Effector memory CD8-positive, alpha-beta T cell (primary cell): Measurements from ENCODE around the gene GSK3B.

Experiments used
- ATAC-seq: fragments of 150-1000 bp; cut with Tn5 transposase; replicated peaks from 2 replicates; pipeline ENCODE4 v1.10.0; 2021; ENCODE audit warnings: mild to moderate bottlenecking, moderate library complexity
- DNase-seq, 3 experiments: peaks; one replicate each; pipeline ENCODE4 v3.0.0; 2021
- H3K27ac Mint-ChIP-seq, 2 donors: one replicate each; pipeline ENCODE4 v1.8.0; 2022; ENCODE audit warnings: mild to moderate bottlenecking in 2 of 2, mixed read lengths in 2 of 2, moderate library complexity in 2 of 2
- H3K27me3 Mint-ChIP-seq, 2 donors: one replicate each; pipeline ENCODE4 v1.8.0; 2022; ENCODE audit warnings: mixed read lengths in 2 of 2
- H3K36me3 Mint-ChIP-seq: one replicate; pipeline ENCODE4 v1.8.0; 2022; ENCODE audit warnings: mild to moderate bottlenecking, moderate library complexity, mixed read lengths; ENCODE audit not compliant: insufficient read depth
- H3K4me1 Mint-ChIP-seq, 2 donors: one replicate each; pipeline ENCODE4 v1.8.0; 2022; ENCODE audit warnings: low read depth in 2 of 2, mixed read lengths in 2 of 2
- H3K4me3 Mint-ChIP-seq, 2 donors: one replicate each; pipeline ENCODE4 v1.8.0; 2022; ENCODE audit warnings: mild to moderate bottlenecking in 2 of 2, mixed read lengths in 2 of 2, moderate library complexity in 2 of 2
- H3K9me3 Mint-ChIP-seq, 2 donors: one replicate each; pipeline ENCODE4 v1.8.0; 2022; ENCODE audit warnings: mixed read lengths in 2 of 2

Gene GSK3B

GRCh38 chr3:120090422-120090821 is 3.8 kb downstream of the GSK3B start:
- Mint-ChIP-seq H3K4me1 (peaks cover 15 to 23% of the 10 kb centered on the region in 2 donors), H3K27ac (no peak overlapping the region), H3K4me3 (no peak overlapping the region), H3K27me3 (no peaks in the 10 kb centered on the region), H3K36me3 (no peaks in the 10 kb centered on the region), H3K9me3 (no peaks in the 10 kb centered on the region)
- DNase-seq (no peak), ATAC-seq (no peak)

GRCh38 chr3:120089089-120089488 is 5.2 kb downstream of the GSK3B start:
- no peak for ATAC-seq
- peak overlapping the region; percentile 33 to 39 for H3K4me3 Mint-ChIP-seq
- no peaks in the 10 kb centered on the region for H3K27me3 Mint-ChIP-seq
- DNase-seq, result no peak
- peaks cover 3% of the 10 kb centered on the region for H3K36me3 Mint-ChIP-seq
- H3K27ac Mint-ChIP-seq, result peak overlapping the region in 1 of 2 donors; percentile 82
- peaks cover 15 to 30% of the 10 kb centered on the region in 2 donors for H3K4me1 Mint-ChIP-seq
- no peaks in the 10 kb centered on the region for H3K9me3 Mint-ChIP-seq

DNA sequence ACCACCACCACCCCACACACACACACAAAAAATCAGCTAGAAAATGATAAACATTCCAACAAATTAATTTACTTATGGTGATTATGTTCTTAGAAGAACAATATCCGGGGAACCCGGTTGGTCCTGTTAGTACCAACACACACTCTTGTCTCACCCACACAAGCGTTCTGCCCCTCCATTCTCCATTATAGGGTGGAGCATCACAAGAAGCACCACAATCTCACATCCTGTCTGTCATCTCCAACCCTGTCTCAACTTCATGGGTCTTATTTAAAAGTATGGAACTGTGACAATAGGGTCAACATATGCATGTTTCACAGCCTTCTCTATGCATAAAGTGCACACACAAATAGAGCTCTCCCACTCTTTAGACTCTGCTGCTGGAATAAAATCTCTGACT is 5.6 kb downstream of the GSK3B start:
- ATAC-seq, result peak; percentile 58
- H3K4me3 Mint-ChIP-seq, result peak overlapping the region; percentile 33 to 39
- peak overlapping the region in 1 of 2 donors; percentile 82 for H3K27ac Mint-ChIP-seq
- H3K36me3 Mint-ChIP-seq, result peaks cover 3% of the 10 kb centered on the region
- H3K9me3 Mint-ChIP-seq, result no peaks in the 10 kb centered on the region
- DNase-seq, result no peak
- peaks cover 18 to 33% of the 10 kb centered on the region in 2 donors for H3K4me1 Mint-ChIP-seq
- H3K27me3 Mint-ChIP-seq, result no peaks in the 10 kb centered on the region

DNA sequence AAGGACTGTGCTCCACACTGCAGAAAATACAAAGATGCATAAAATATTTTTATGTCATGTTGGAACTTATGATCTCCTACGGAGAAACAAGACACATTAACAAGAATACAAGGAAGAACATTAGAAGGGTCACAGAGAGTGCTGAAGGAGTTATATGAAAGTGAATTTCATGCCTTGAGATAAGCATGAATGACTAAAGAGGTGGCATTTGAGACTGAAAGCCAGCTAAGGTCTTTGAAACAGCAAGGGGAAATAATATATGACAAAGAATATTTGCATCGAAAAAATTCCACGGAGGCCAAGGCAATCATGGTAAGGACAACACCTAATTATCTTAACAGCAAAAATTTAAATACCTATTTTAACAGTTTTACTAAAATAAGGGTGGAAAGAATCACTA is 12.5 kb downstream of the GSK3B start:
- DNase-seq (no peak), ATAC-seq (no peak)
- Mint-ChIP-seq H3K4me3 (peak overlapping the region in 1 of 2 donors; percentile 4), H3K27ac (no peak overlapping the region), H3K4me1 (peaks cover 42 to 68% of the 10 kb centered on the region in 2 donors), H3K27me3 (no peaks in the 10 kb centered on the region), H3K36me3 (peaks cover 20% of the 10 kb centered on the region), H3K9me3 (no peaks in the 10 kb centered on the region)

GRCh38 chr3:120080836-120081235 is 13.4 kb downstream of the GSK3B start:
- Mint-ChIP-seq H3K9me3 (no peaks in the 10 kb centered on the region), H3K27ac (peak overlapping the region in 1 of 2 donors; percentile 16), H3K36me3 (peaks cover 23% of the 10 kb centered on the region), H3K27me3 (no peaks in the 10 kb centered on the region), H3K4me1 (peaks cover 43 to 67% of the 10 kb centered on the region in 2 donors), H3K4me3 (no peak overlapping the region)
- DNase-seq (no peak), ATAC-seq (no peak)

- no peaks in the 10 kb centered on the region for H3K27me3 Mint-ChIP-seq
- peaks cover 45 to 81% of the 10 kb centered on the region in 2 donors for H3K4me1 Mint-ChIP-seq
- no peak overlapping the region for H3K4me3 Mint-ChIP-seq
- H3K9me3 Mint-ChIP-seq, result no peaks in the 10 kb centered on the region
- peaks cover 24% of the 10 kb centered on the region for H3K36me3 Mint-ChIP-seq
- ATAC-seq (no peak), DNase-seq (no peak)
- peak overlapping the region; percentile 32 to 56 for H3K27ac Mint-ChIP-seq
Measured at GRCh38 chr3:120077731-120078130, 16.5 kb downstream of the GSK3B start.

GRCh38 chr3:120072867-120073525 is 21.3 kb downstream of the GSK3B start:
- ATAC-seq (no peak), DNase-seq (no peak)
- Mint-ChIP-seq H3K36me3 (peaks cover 7% of the 10 kb centered on the region), H3K27ac (peak overlapping the region in 1 of 2 donors; percentile 74), H3K27me3 (no peaks in the 10 kb centered on the region), H3K9me3 (no peaks in the 10 kb centered on the region), H3K4me1 (peaks cover 35 to 64% of the 10 kb centered on the region in 2 donors), H3K4me3 (no peak overlapping the region)

DNA sequence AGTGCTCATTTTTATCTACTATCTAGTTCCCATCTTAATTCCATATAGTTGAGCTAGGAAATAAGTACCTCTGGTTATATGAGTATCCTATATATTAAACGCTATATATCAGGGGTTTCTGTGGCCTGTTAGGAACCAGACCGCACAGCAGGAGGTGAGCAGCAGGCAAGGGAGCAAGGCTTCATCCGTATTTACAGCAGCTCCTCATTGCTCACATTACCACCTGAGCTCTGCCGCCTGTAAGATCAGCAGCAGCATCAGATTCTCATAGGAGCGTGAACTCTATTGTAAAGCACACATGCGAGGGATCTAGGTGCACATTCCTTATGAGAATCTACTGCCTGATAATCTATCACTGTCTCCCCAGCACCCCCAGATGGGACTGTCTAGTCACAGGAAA is 23.0 kb downstream of the GSK3B start:
- Mint-ChIP-seq H3K9me3 (no peaks in the 10 kb centered on the region), H3K27ac (peak overlapping the region in 1 of 2 donors; percentile 80), H3K27me3 (no peaks in the 10 kb centered on the region), H3K4me3 (no peak overlapping the region), H3K36me3 (peaks cover 9% of the 10 kb centered on the region), H3K4me1 (peaks cover 33 to 70% of the 10 kb centered on the region in 2 donors)
- ATAC-seq (no peak), DNase-seq (no peak)

- no peak for DNase-seq
- Mint-ChIP-seq H3K4me3 (no peak overlapping the region), H3K27ac (no peak overlapping the region), H3K36me3 (peaks cover 9% of the 10 kb centered on the region), H3K27me3 (no peaks in the 10 kb centered on the region), H3K9me3 (no peaks in the 10 kb centered on the region), H3K4me1 (peaks cover 30 to 67% of the 10 kb centered on the region in 2 donors)
- no peak for ATAC-seq
Measured at GRCh38 chr3:120070263-120070981, 23.8 kb downstream of the GSK3B start.

GRCh38 chr3:120067083-120067482 is 27.2 kb downstream of the GSK3B start:
- Mint-ChIP-seq H3K27ac (peak overlapping the region in 1 of 2 donors; percentile 8), H3K36me3 (peaks cover 5% of the 10 kb centered on the region), H3K4me3 (no peak overlapping the region), H3K27me3 (no peaks in the 10 kb centered on the region), H3K4me1 (peaks cover 34 to 57% of the 10 kb centered on the region in 2 donors), H3K9me3 (no peaks in the 10 kb centered on the region)
- ATAC-seq (no peak), DNase-seq (no peak)

DNA sequence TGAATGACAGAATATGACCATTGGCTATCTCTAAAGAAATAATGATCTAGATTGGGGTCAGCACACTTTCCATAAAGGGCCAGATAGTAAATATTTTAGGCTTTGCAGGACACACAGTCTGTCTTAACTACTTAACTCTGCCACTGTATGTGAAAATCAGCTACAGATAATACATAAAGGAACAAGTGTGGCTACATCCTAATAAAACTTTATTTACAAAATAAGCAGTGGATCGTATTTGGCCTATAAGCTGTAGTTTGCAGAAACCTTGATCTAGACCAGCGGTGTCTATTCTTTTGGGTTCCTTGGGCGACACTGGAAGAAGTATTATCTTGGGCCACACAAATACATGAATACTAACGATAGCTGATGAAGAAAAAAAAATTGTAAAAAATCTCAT is 27.6 kb downstream of the GSK3B start:
- no peak overlapping the region for H3K4me3 Mint-ChIP-seq
- no peak for ATAC-seq
- H3K9me3 Mint-ChIP-seq, result no peaks in the 10 kb centered on the region
- peaks cover 5% of the 10 kb centered on the region for H3K36me3 Mint-ChIP-seq
- no peaks in the 10 kb centered on the region for H3K27me3 Mint-ChIP-seq
- H3K4me1 Mint-ChIP-seq, result peaks cover 32 to 54% of the 10 kb centered on the region in 2 donors
- H3K27ac Mint-ChIP-seq, result no peak overlapping the region
- DNase-seq, result no peak

DNA sequence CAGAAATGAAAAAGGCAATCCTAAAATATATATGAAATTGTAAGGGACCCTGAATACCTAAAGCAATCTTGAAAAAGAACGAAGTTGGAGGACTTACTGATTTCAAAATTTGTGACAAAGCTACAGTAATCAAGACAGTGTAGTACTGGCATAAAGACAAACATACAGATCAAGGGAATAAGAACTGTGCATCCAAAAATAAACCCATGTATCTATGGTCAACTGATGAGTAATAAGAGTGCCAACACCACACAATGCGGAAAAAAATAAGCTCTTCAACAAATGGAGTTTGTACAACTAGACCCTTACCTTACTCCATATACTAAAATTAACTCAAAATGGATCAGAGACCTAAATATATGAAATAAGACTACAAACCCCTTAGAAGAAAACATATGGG is 29.6 kb downstream of the GSK3B start:
- Mint-ChIP-seq H3K9me3 (no peaks in the 10 kb centered on the region), H3K27me3 (no peaks in the 10 kb centered on the region), H3K4me3 (no peak overlapping the region), H3K27ac (no peak overlapping the region), H3K36me3 (peaks cover 5% of the 10 kb centered on the region), H3K4me1 (peaks cover 28 to 49% of the 10 kb centered on the region in 2 donors)
- DNase-seq (no peak), ATAC-seq (no peak)

GRCh38 chr3:120062474-120062873 is 31.8 kb downstream of the GSK3B start:
- Mint-ChIP-seq H3K9me3 (no peaks in the 10 kb centered on the region), H3K4me1 (peaks cover 35 to 55% of the 10 kb centered on the region in 2 donors), H3K4me3 (no peak overlapping the region), H3K36me3 (peaks cover 3% of the 10 kb centered on the region), H3K27ac (no peak overlapping the region), H3K27me3 (no peaks in the 10 kb centered on the region)
- DNase-seq (no peak), ATAC-seq (no peak)
